Measurements from ENCODE around the gene LRP11. TPM values are rescaled to one million over a fixed set of nuclear protein-coding genes. Genes with fewer than 3 reads are reported as not detected.
"Not testable (repeated sequence)": the region's sequence is repeated elsewhere in the genome, so short reads cannot be mapped to it uniquely, and the experiment has no call there.

LRP11 gene
- total RNA-seq, 1 experiment from 2014 or later = 17.7 TPM

GRCh38 chr6:149852881-149853280 is 11.3 kb downstream of the LRP11 start:
- H3K9me3 ChIP-seq = no peaks in the 10 kb centered on the region
- no peak for TF ChIP-seq CTCF (IDR thresholded peaks at IDR 0.05; ENCODE audit: insufficient read depth in 1 of 2, low read depth in 1 of 2, low read length in 1 of 2, severe bottlenecking in 1 of 2, unreplicated experiment in 1 of 2)
- no peak overlapping the region for H3K4me3 ChIP-seq (ENCODE audit: low read depth, low read length)
- DNase-seq = no peak
- no peaks in the 10 kb centered on the region for H3K27me3 ChIP-seq (replicated peaks; ENCODE audit: control insufficient read depth, insufficient read depth, low read length)
- H3K9me3 Mint-ChIP-seq (ENCODE audit: unreplicated experiment) = no peaks in the 10 kb centered on the region
- H3K27me3 Mint-ChIP-seq (ENCODE audit: insufficient read depth, unreplicated experiment) = no peaks in the 10 kb centered on the region
- peaks cover 27% of the 10 kb centered on the region for H3K4me1 ChIP-seq
- CTCF ChIA-PET = no interaction called here
- intact Hi-C loops (cut with micrococcal nuclease; ENCODE audit: unreplicated experiment) = no loop called here
- no peaks in the 10 kb centered on the region for H3K36me3 ChIP-seq (ENCODE audit: control insufficient read depth, insufficient read depth, low read length)
- peaks cover 6% of the 10 kb centered on the region for H3K36me3 Mint-ChIP-seq (ENCODE audit: insufficient read depth, unreplicated experiment)
- POLR2A ChIA-PET = no interaction called here
- peaks cover 26% of the 10 kb centered on the region for H3K4me1 Mint-ChIP-seq (ENCODE audit: low read depth, unreplicated experiment)
- no TSS peak for BruUV-seq (replicated peaks)
- H3K27ac Mint-ChIP-seq (ENCODE audit: unreplicated experiment) = no peak overlapping the region
- no peak overlapping the region for H3K4me3 Mint-ChIP-seq (ENCODE audit: unreplicated experiment)

GRCh38 chr6:149852180-149852579 is 12.0 kb downstream of the LRP11 start:
- no peaks in the 10 kb centered on the region for H3K27me3 Mint-ChIP-seq (ENCODE audit: insufficient read depth, unreplicated experiment)
- intact Hi-C loops (cut with micrococcal nuclease; ENCODE audit: unreplicated experiment) = no loop called here
- TF ChIP-seq CTCF (IDR thresholded peaks at IDR 0.05; ENCODE audit: insufficient read depth in 1 of 2, low read depth in 1 of 2, low read length in 1 of 2, severe bottlenecking in 1 of 2, unreplicated experiment in 1 of 2) = no peak
- no TSS peak for BruUV-seq (replicated peaks)
- peaks cover 27% of the 10 kb centered on the region for H3K4me1 ChIP-seq
- peaks cover 6% of the 10 kb centered on the region for H3K36me3 Mint-ChIP-seq (ENCODE audit: insufficient read depth, unreplicated experiment)
- H3K27ac Mint-ChIP-seq (ENCODE audit: unreplicated experiment) = no peak overlapping the region
- H3K4me3 Mint-ChIP-seq (ENCODE audit: unreplicated experiment) = no peak overlapping the region
- H3K9me3 Mint-ChIP-seq (ENCODE audit: unreplicated experiment) = no peaks in the 10 kb centered on the region
- ChIA-PET CTCF (no interaction called here), POLR2A (no interaction called here)
- peaks cover 26% of the 10 kb centered on the region for H3K4me1 Mint-ChIP-seq (ENCODE audit: low read depth, unreplicated experiment)
- no peaks in the 10 kb centered on the region for H3K36me3 ChIP-seq (ENCODE audit: control insufficient read depth, insufficient read depth, low read length)
- DNase-seq = no peak
- no peaks in the 10 kb centered on the region for H3K9me3 ChIP-seq
- no peaks in the 10 kb centered on the region for H3K27me3 ChIP-seq (replicated peaks; ENCODE audit: control insufficient read depth, insufficient read depth, low read length)
- no peak overlapping the region for H3K4me3 ChIP-seq (ENCODE audit: low read depth, low read length)

GRCh38 chr6:149851461-149852110 is 12.6 kb downstream of the LRP11 start:
- H3K9me3 ChIP-seq = no peaks in the 10 kb centered on the region
- Mint-ChIP-seq H3K4me1 (ENCODE audit: low read depth, unreplicated experiment) (peaks cover 22% of the 10 kb centered on the region), H3K4me3 (ENCODE audit: unreplicated experiment) (no peak overlapping the region), H3K36me3 (ENCODE audit: insufficient read depth, unreplicated experiment) (peaks cover 6% of the 10 kb centered on the region), H3K27me3 (ENCODE audit: insufficient read depth, unreplicated experiment) (no peaks in the 10 kb centered on the region), H3K27ac (ENCODE audit: unreplicated experiment) (no peak overlapping the region), H3K9me3 (ENCODE audit: unreplicated experiment) (no peaks in the 10 kb centered on the region)
- no peak overlapping the region for H3K4me3 ChIP-seq (ENCODE audit: low read depth, low read length)
- TF ChIP-seq CTCF (IDR thresholded peaks at IDR 0.05; ENCODE audit: insufficient read depth in 1 of 2, low read depth in 1 of 2, low read length in 1 of 2, severe bottlenecking in 1 of 2, unreplicated experiment in 1 of 2) = no peak
- H3K4me1 ChIP-seq = peaks cover 25% of the 10 kb centered on the region
- H3K27me3 ChIP-seq (replicated peaks; ENCODE audit: control insufficient read depth, insufficient read depth, low read length) = no peaks in the 10 kb centered on the region
- no TSS peak for BruUV-seq (replicated peaks)
- H3K36me3 ChIP-seq (ENCODE audit: control insufficient read depth, insufficient read depth, low read length) = no peaks in the 10 kb centered on the region
- POLR2A ChIA-PET = no interaction called here
- no peak for DNase-seq
- intact Hi-C loops (cut with micrococcal nuclease; ENCODE audit: unreplicated experiment) = no loop called here
- CTCF ChIA-PET = no interaction called here

- POLR2A ChIA-PET; H3K4me3 Mint-ChIP-seq (ENCODE audit: unreplicated experiment); H3K36me3 Mint-ChIP-seq (ENCODE audit: insufficient read depth, unreplicated experiment); H3K36me3 ChIP-seq (ENCODE audit: control insufficient read depth, insufficient read depth, low read length); H3K4me3 ChIP-seq (ENCODE audit: low read depth, low read length); intact Hi-C loops (cut with micrococcal nuclease; ENCODE audit: unreplicated experiment); H3K27me3 ChIP-seq (replicated peaks; ENCODE audit: control insufficient read depth, insufficient read depth, low read length); DNase-seq; CTCF ChIA-PET; H3K9me3 Mint-ChIP-seq (ENCODE audit: unreplicated experiment); BruUV-seq (replicated peaks); H3K27me3 Mint-ChIP-seq (ENCODE audit: insufficient read depth, unreplicated experiment); H3K9me3 ChIP-seq; H3K27ac Mint-ChIP-seq (ENCODE audit: unreplicated experiment): not testable (repeated sequence)
- peaks cover 18% of the 10 kb centered on the region for H3K4me1 Mint-ChIP-seq (ENCODE audit: low read depth, unreplicated experiment)
- H3K4me1 ChIP-seq = peaks cover 20% of the 10 kb centered on the region
These were observed 15.8 kb downstream of the LRP11 start for GRCh38 chr6:149848343-149848742.
